ENCODE data around the gene STK11. TPM values are rescaled to one million over a fixed set of nuclear protein-coding genes. Genes with fewer than 3 reads are reported as not detected.
A peak's percentile ranks its signal among the peaks of the same experiment; 100 is the strongest.

The STK11 gene
- total and polyA plus RNA-seq, 2 experiments from 2014 or later: 19.4 to 96.5 TPM

DNA sequence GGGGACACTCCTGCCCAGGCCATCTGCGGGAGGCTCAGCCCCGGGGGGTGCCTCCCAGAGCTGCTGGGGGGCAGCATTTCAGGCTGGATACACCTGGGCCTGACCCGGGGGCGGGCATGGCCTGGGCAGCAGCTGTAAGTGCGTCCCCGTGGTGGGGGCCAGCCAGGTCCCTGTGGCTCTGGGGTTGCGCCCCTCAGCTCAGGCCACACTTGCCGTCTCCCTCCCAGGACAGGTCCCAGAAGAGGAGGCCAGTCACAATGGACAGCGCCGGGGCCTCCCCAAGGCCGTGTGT is 20.6 kb downstream of the STK11 start:
- Histone ChIP-seq H3K36me3 (ENCODE audit: insufficient read depth) (no peaks in the 10 kb centered on the region), H3K27ac (ENCODE audit: low read depth) (no peak overlapping the region), H3K79me2 (replicated peaks; ENCODE audit: insufficient read depth) (0 out of 2 replicates have a peak, but pooled peaks cover 6% of the 10 kb centered on the region), H3K9me2 (ENCODE audit: insufficient read depth) (no peaks in the 10 kb centered on the region), H3K4me2 (no peak overlapping the region), H3F3A (replicated peaks; ENCODE audit: low read depth) (peaks cover 28% of the 10 kb centered on the region; the same call in 1 of the 2 replicates), H2AFZ (no peak overlapping the region), H4K20me1 (replicated peaks; ENCODE audit: insufficient read depth) (no peaks in the 10 kb centered on the region; the same call in 1 of the 2 replicates), H3K27me3 (ENCODE audit: insufficient read depth) (no peaks in the 10 kb centered on the region), H3K4me1 (ENCODE audit: insufficient read depth) (no peaks in the 10 kb centered on the region), H3K4me3 (no peak overlapping the region)
- peaks cover 4% of the 10 kb centered on the region; the same call in 2 of the 3 replicates for H3K36me3 Mint-ChIP-seq (ENCODE audit: low read depth)
- ATAC-seq (no peak), DNase-seq (ENCODE audit: low spot score) (no peak)
- H3K4me1 Mint-ChIP-seq: no peaks in the 10 kb centered on the region
- H3K9me3 Mint-ChIP-seq: no peaks in the 10 kb centered on the region
- peaks cover 7% of the 10 kb centered on the region for H3K27me3 Mint-ChIP-seq (ENCODE audit: insufficient read depth, low read depth, poor library complexity)
- no peak overlapping the region for H3K4me3 Mint-ChIP-seq
- no peak overlapping the region for H3K27ac Mint-ChIP-seq
- TF ChIP-seq CREB1 (CRISPR knock-in tag; IDR thresholded peaks at IDR 0.05; ENCODE audit: low read depth) (no peak), POLR2AphosphoS5 (IDR thresholded peaks at IDR 0.05; ENCODE audit: low read depth) (no peak), EZH2phosphoT487 (IDR thresholded peaks at IDR 0.05; ENCODE audit: unreplicated experiment) (no peak), ZNF331 (CRISPR knock-in tag; IDR thresholded peaks at IDR 0.05; ENCODE audit: low read depth) (no peak)

DNA sequence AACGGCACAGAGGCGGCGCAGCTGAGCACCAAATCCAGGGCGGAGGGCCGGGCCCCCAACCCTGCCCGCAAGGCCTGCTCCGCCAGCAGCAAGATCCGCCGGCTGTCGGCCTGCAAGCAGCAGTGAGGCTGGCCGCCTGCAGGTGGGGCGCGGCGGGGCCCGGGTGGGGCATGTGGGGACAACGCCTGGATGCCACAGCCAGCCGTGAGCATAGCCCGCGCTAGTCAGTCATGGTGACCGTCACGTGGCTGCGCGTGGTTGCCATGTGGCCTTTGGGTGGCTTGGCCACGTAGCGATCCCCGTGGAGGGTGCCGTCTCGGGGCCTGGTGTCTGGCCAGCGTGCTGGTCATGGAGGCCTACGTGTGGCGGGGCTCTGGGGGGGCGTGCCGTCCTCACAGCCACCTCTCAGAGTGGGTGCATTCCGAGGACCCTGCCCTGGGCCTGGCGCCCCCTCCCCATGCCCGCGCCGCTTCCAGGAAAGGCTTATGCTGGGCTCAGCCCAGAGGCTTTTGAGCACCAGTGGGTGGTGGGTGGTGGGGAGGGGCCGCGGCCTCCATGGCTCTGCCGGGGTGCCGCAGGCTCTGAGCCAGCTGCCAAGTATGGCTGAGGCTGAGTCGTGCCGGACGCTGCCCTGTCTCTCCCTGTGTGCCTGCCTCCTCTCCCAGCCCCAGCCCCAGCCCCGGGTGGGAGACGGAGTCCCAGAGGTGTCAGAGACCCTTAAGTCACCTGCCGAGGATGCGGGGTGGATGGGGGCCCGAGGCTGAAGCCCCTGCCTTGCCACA is 21.1 kb downstream of the STK11 start:
- no peak overlapping the region for H3K27ac ChIP-seq (ENCODE audit: low read depth)
- H3K4me3 ChIP-seq: no peak overlapping the region
- H4K20me1 ChIP-seq (replicated peaks; ENCODE audit: insufficient read depth): no peaks in the 10 kb centered on the region; the same call in 1 of the 2 replicates
- H3K9me3 Mint-ChIP-seq: no peaks in the 10 kb centered on the region
- H3K4me1 Mint-ChIP-seq: no peaks in the 10 kb centered on the region
- no peaks in the 10 kb centered on the region for H3K9me2 ChIP-seq (ENCODE audit: insufficient read depth)
- H3F3A ChIP-seq (replicated peaks; ENCODE audit: low read depth): peaks cover 25% of the 10 kb centered on the region; the same call in 1 of the 2 replicates
- no peak overlapping the region for H3K4me3 Mint-ChIP-seq
- H3K36me3 Mint-ChIP-seq (ENCODE audit: low read depth): peaks cover 4% of the 10 kb centered on the region; the same call in 2 of the 3 replicates
- no peaks in the 10 kb centered on the region for H3K27me3 ChIP-seq (ENCODE audit: insufficient read depth)
- H2AFZ ChIP-seq: no peak overlapping the region
- no peak for DNase-seq (ENCODE audit: low spot score)
- H3K27me3 Mint-ChIP-seq (ENCODE audit: insufficient read depth, low read depth, poor library complexity): peaks cover 7% of the 10 kb centered on the region
- no peaks in the 10 kb centered on the region for H3K4me1 ChIP-seq (ENCODE audit: insufficient read depth)
- H3K4me2 ChIP-seq: no peak overlapping the region
- H3K79me2 ChIP-seq (replicated peaks; ENCODE audit: insufficient read depth): 0 out of 2 replicates have a peak, but pooled peaks cover 6% of the 10 kb centered on the region
- no peaks in the 10 kb centered on the region for H3K36me3 ChIP-seq (ENCODE audit: insufficient read depth)
- H3K27ac Mint-ChIP-seq: no peak overlapping the region
- ATAC-seq: peak; percentile 2; the same call in 1 of the 3 replicates
- TF ChIP-seq, protein P1, sequence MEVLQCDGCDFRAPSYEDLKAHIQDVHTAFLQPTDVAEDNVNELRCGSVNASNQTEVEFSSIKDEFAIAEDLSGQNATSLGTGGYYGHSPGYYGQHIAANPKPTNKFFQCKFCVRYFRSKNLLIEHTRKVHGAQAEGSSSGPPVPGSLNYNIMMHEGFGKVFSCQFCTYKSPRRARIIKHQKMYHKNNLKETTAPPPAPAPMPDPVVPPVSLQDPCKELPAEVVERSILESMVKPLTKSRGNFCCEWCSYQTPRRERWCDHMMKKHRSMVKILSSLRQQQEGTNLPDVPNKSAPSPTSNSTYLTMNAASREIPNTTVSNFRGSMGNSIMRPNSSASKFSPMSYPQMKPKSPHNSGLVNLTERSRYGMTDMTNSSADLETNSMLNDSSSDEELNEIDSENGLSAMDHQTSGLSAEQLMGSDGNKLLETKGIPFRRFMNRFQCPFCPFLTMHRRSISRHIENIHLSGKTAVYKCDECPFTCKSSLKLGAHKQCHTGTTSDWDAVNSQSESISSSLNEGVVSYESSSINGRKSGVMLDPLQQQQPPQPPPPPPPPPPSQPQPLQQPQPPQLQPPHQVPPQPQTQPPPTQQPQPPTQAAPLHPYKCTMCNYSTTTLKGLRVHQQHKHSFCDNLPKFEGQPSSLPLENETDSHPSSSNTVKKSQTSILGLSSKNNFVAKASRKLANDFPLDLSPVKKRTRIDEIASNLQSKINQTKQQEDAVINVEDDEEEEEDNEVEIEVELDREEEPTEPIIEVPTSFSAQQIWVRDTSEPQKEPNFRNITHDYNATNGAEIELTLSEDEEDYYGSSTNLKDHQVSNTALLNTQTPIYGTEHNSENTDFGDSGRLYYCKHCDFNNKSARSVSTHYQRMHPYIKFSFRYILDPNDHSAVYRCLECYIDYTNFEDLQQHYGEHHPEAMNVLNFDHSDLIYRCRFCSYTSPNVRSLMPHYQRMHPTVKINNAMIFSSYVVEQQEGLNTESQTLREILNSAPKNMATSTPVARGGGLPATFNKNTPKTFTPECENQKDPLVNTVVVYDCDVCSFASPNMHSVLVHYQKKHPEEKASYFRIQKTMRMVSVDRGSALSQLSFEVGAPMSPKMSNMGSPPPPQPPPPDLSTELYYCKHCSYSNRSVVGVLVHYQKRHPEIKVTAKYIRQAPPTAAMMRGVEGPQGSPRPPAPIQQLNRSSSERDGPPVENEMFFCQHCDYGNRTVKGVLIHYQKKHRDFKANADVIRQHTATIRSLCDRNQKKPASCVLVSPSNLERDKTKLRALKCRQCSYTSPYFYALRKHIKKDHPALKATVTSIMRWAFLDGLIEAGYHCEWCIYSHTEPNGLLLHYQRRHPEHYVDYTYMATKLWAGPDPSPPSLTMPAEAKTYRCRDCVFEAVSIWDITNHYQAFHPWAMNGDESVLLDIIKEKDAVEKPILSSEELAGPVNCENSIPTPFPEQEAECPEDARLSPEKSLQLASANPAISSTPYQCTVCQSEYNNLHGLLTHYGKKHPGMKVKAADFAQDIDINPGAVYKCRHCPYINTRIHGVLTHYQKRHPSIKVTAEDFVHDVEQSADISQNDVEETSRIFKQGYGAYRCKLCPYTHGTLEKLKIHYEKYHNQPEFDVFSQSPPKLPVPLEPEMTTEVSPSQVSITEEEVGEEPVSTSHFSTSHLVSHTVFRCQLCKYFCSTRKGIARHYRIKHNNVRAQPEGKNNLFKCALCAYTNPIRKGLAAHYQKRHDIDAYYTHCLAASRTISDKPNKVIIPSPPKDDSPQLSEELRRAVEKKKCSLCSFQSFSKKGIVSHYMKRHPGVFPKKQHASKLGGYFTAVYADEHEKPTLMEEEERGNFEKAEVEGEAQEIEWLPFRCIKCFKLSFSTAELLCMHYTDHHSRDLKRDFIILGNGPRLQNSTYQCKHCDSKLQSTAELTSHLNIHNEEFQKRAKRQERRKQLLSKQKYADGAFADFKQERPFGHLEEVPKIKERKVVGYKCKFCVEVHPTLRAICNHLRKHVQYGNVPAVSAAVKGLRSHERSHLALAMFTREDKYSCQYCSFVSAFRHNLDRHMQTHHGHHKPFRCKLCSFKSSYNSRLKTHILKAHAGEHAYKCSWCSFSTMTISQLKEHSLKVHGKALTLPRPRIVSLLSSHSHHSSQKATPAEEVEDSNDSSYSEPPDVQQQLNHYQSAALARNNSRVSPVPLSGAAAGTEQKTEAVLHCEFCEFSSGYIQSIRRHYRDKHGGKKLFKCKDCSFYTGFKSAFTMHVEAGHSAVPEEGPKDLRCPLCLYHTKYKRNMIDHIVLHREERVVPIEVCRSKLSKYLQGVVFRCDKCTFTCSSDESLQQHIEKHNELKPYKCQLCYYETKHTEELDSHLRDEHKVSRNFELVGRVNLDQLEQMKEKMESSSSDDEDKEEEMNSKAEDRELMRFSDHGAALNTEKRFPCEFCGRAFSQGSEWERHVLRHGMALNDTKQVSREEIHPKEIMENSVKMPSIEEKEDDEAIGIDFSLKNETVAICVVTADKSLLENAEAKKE (CRISPR knock-in tag; IDR thresholded peaks at IDR 0.05): no peak
- TF ChIP-seq POLR2AphosphoS5 (IDR thresholded peaks at IDR 0.05; ENCODE audit: low read depth) (no peak), NANOG (IDR thresholded peaks at IDR 0.05; ENCODE audit: borderline replicate concordance) (no peak), ZNF114 (CRISPR knock-in tag; IDR thresholded peaks at IDR 0.05) (no peak), JUNB (IDR thresholded peaks at IDR 0.05; ENCODE audit: unreplicated experiment) (no peak), CREB1 (CRISPR knock-in tag; IDR thresholded peaks at IDR 0.05; ENCODE audit: low read depth) (no peak), ZNF331 (CRISPR knock-in tag; IDR thresholded peaks at IDR 0.05; ENCODE audit: low read depth) (no peak), EZH2 (IDR thresholded peaks at IDR 0.05; ENCODE audit: low read depth, unreplicated experiment) (no peak), EZH2phosphoT487 (IDR thresholded peaks at IDR 0.05; ENCODE audit: unreplicated experiment) (no peak)
- TF ChIP-seq, protein P2, sequence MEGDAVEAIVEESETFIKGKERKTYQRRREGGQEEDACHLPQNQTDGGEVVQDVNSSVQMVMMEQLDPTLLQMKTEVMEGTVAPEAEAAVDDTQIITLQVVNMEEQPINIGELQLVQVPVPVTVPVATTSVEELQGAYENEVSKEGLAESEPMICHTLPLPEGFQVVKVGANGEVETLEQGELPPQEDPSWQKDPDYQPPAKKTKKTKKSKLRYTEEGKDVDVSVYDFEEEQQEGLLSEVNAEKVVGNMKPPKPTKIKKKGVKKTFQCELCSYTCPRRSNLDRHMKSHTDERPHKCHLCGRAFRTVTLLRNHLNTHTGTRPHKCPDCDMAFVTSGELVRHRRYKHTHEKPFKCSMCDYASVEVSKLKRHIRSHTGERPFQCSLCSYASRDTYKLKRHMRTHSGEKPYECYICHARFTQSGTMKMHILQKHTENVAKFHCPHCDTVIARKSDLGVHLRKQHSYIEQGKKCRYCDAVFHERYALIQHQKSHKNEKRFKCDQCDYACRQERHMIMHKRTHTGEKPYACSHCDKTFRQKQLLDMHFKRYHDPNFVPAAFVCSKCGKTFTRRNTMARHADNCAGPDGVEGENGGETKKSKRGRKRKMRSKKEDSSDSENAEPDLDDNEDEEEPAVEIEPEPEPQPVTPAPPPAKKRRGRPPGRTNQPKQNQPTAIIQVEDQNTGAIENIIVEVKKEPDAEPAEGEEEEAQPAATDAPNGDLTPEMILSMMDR (conservative IDR thresholded peaks at IDR 0.05; ENCODE audit: low read depth in 2 of 2): no peak
- TF ChIP-seq, protein P3, sequence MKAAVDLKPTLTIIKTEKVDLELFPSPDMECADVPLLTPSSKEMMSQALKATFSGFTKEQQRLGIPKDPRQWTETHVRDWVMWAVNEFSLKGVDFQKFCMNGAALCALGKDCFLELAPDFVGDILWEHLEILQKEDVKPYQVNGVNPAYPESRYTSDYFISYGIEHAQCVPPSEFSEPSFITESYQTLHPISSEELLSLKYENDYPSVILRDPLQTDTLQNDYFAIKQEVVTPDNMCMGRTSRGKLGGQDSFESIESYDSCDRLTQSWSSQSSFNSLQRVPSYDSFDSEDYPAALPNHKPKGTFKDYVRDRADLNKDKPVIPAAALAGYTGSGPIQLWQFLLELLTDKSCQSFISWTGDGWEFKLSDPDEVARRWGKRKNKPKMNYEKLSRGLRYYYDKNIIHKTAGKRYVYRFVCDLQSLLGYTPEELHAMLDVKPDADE (IDR thresholded peaks at IDR 0.05): no peak

All from GM23338 (cell line).